ENCODE measurements around the gene SYNJ2. TPM values are rescaled to one million over a fixed set of nuclear protein-coding genes. Genes with fewer than 3 reads are reported as not detected.

The SYNJ2 gene
- total RNA-seq, 1 donor from 2014 or later: 42.7 TPM

DNA sequence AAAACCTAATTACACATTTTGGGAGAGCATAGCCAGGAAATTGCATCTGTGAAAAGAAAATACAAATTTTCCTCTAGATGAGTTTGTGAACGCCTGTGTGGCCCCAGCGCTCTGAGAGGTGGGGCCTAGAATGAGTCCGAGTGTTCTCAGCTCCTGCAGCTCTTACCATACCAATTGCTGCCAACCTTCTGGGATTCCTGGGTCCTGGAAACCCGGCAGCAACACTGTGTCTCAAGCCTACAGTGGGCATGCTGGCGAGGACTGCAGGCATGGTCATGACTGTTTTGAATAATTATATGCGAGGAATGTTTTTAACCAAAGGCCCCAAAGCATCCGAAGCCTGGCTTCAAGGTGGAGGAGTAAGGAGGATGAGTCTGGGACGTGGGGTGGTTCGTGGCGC, 96.0 kb downstream of the SYNJ2 start:
- DNase-seq (ENCODE audit: low spot score in 2 of 2, unreplicated experiment in 2 of 2): no peak
- Mint-ChIP-seq H3K27ac (no peak overlapping the region), H3K4me3 (no peak overlapping the region), H3K36me3 (peaks cover 47% of the 10 kb centered on the region), H3K4me1 (no peaks in the 10 kb centered on the region), H3K27me3 (ENCODE audit: low read depth) (no peaks in the 10 kb centered on the region), H3K9me3 (no peaks in the 10 kb centered on the region)
- TF ChIP-seq, protein P1, sequence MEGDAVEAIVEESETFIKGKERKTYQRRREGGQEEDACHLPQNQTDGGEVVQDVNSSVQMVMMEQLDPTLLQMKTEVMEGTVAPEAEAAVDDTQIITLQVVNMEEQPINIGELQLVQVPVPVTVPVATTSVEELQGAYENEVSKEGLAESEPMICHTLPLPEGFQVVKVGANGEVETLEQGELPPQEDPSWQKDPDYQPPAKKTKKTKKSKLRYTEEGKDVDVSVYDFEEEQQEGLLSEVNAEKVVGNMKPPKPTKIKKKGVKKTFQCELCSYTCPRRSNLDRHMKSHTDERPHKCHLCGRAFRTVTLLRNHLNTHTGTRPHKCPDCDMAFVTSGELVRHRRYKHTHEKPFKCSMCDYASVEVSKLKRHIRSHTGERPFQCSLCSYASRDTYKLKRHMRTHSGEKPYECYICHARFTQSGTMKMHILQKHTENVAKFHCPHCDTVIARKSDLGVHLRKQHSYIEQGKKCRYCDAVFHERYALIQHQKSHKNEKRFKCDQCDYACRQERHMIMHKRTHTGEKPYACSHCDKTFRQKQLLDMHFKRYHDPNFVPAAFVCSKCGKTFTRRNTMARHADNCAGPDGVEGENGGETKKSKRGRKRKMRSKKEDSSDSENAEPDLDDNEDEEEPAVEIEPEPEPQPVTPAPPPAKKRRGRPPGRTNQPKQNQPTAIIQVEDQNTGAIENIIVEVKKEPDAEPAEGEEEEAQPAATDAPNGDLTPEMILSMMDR (IDR thresholded peaks at IDR 0.05; ENCODE audit: unreplicated experiment): no peak

DNA sequence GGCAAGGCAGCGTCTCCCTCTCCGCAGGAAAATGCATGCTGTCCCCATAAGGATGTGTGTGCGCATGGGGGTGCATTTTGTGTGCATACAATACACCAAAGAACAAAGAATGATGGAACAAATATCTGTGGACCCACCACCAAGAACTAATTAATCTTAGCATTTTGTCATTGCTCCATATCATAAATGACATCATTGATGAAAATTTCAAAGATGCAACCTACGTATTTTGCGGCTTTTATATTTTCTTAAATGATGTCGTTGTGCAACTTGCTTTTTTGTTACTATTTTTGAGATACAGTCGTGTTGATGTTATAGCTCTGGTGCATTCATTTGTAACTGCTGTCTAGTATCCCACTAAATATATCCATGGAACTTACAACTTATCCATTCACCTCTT, 96.7 kb downstream of the SYNJ2 start:
- TF ChIP-seq, protein P1 (IDR thresholded peaks at IDR 0.05; ENCODE audit: unreplicated experiment): no peak
- Mint-ChIP-seq H3K27ac (no peak overlapping the region), H3K9me3 (no peaks in the 10 kb centered on the region), H3K4me3 (no peak overlapping the region), H3K36me3 (peaks cover 51% of the 10 kb centered on the region), H3K27me3 (ENCODE audit: low read depth) (no peaks in the 10 kb centered on the region), H3K4me1 (no peaks in the 10 kb centered on the region)
- no peak for DNase-seq (ENCODE audit: low spot score in 2 of 2, unreplicated experiment in 2 of 2)

DNA sequence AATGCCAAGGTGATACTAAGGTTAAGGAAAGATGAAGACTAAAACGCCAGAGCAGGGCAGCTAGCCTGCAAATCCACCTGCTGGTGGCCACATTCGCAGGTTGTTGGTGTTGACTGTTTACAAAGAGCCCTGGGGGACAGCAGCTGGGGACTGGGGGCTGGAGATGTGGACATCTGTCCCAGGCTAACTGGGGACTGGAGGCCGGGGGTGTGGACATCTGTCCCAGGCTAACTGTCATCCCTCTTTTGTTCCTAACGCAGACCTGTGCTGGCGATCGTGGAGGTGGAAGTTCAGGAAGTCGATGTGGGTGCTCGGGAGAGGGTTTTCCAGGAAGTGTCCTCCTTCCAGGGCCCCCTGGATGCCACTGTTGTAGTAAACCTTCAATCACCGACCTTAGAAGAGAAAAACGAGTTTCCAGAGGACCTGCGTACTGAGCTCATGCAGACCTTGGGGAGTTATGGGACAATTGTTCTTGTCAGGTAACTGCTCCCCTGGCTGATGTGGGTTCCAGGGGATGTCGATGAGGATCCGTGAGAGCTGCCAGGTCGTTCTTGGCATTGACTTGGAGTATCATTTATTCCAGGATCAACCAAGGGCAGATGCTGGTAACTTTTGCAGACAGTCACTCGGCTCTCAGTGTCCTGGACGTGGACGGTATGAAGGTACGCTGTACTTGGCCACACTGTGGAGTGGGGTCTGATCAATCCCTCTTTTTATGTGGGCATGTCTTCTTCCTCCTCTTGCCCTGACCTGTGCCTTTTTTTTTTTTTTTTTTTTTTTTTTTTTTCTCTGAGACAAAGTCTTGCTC, 99.4 kb downstream of the SYNJ2 start:
- Mint-ChIP-seq H3K4me3 (no peak overlapping the region), H3K36me3 (peaks cover 53% of the 10 kb centered on the region), H3K9me3 (no peaks in the 10 kb centered on the region), H3K27ac (no peak overlapping the region), H3K27me3 (ENCODE audit: low read depth) (no peaks in the 10 kb centered on the region), H3K4me1 (no peaks in the 10 kb centered on the region)
- TF ChIP-seq, protein P1 (IDR thresholded peaks at IDR 0.05; ENCODE audit: unreplicated experiment): no peak
- no peak for DNase-seq (ENCODE audit: low spot score in 2 of 2, unreplicated experiment in 2 of 2)

DNA sequence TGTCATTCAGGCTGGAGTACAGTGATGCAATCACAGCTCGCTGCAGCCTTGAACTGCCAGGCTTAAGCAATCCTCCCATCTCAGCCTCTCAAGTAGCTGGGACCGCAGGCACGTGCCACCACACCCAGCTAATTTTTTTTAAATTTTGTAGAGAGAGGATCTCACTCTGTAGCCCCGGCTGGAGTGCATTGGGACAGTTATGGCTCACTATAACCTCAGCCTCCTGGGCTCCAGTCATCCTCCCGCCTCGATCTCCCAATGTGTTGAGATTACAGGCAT, 99.9 kb downstream of the SYNJ2 start:
- no peak for DNase-seq (ENCODE audit: low spot score in 2 of 2, unreplicated experiment in 2 of 2)
- Mint-ChIP-seq H3K4me3 (no peak overlapping the region), H3K36me3 (peaks cover 48% of the 10 kb centered on the region), H3K27ac (no peak overlapping the region), H3K27me3 (ENCODE audit: low read depth) (no peaks in the 10 kb centered on the region), H3K9me3 (no peaks in the 10 kb centered on the region), H3K4me1 (no peaks in the 10 kb centered on the region)
- TF ChIP-seq, protein P1 (IDR thresholded peaks at IDR 0.05; ENCODE audit: unreplicated experiment): no peak

DNA sequence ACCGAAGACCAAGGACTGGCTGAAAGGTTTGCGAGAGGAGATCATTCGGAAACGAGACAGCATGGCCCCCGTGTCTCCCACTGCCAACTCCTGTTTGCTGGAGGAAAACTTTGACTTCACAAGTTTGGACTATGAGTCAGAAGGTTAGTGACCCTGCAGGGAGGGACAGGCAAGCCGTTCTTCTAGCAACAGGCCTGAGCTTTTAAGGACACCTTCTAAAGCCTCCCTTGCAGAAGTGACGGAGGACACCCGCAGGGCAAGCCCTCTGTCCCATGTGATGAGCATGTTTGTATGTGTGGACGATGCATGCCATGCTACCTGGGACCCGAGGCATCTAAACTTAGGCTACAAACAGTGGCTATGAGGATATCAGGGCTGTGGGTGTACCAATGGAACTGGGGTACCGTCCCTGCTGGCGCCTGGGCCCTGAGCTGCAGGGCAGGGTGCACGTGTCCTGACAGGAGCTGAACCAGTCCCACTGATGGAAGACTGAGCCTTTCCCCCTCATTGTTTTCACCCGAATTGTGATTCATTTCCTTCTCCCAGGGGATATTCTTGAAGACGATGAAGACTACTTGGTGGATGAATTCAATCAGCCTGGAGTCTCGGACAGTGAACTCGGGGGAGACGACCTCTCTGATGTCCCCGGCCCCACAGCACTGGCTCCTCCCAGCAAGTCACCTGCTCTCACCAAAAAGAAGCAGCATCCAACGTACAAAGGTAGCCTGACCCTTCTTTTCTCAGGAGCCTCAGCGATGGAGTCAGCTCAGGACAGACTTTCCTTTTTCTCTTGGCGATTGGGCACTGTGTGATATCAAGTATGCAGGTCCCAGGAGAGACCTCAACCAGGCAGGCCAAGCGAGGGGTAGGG, 102.0 kb downstream of the SYNJ2 start:
- H3K27ac Mint-ChIP-seq: no peak overlapping the region
- H3K4me1 Mint-ChIP-seq: no peaks in the 10 kb centered on the region
- H3K4me3 Mint-ChIP-seq: no peak overlapping the region
- TF ChIP-seq, protein P1 (IDR thresholded peaks at IDR 0.05; ENCODE audit: unreplicated experiment): no peak
- H3K36me3 Mint-ChIP-seq: peaks cover 46% of the 10 kb centered on the region
- no peaks in the 10 kb centered on the region for H3K9me3 Mint-ChIP-seq
- no peak for DNase-seq (ENCODE audit: low spot score in 2 of 2, unreplicated experiment in 2 of 2)
- H3K27me3 Mint-ChIP-seq (ENCODE audit: low read depth): no peaks in the 10 kb centered on the region

Data from mesothelial cell of epicardium (in vitro differentiated cells).